ENCODE data around the gene MRPL51.

GRCh38 chr12:6489449-6489848 lies 3.6 kb downstream of the MRPL51 start:
- TF ChIP-seq CTCF (IDR thresholded peaks at IDR 0.05) = no peak
- TF ChIP-seq POLR2A (IDR thresholded peaks at IDR 0.05) = no peak

Measured in heart left ventricle (tissue), 13 donors.